ENCODE results near the gene RXFP4.

RXFP4 gene

GRCh38 chr1:155952505-155952890, 11.1 kb downstream of the RXFP4 start:
- Histone ChIP-seq H4K20me1 (peaks cover 98% of the 10 kb centered on the region), H3K36me3 (peaks cover 100% of the 10 kb centered on the region), H3K27ac (no peak overlapping the region), H3K9me3 (no peaks in the 10 kb centered on the region), H3K4me1 (peaks cover 27% of the 10 kb centered on the region), H3K9ac (no peak overlapping the region), H3K4me2 (no peak overlapping the region), H3K27me3 (no peaks in the 10 kb centered on the region), H3K4me3 (no peak overlapping the region)
- TF ChIP-seq Cebpa-rat (IDR thresholded peaks at IDR 0.05) = no peak

- Histone ChIP-seq H3K27me3 (no peaks in the 10 kb centered on the region), H3K9ac (no peak overlapping the region), H3K36me3 (peaks cover 100% of the 10 kb centered on the region), H3K4me1 (peaks cover 17% of the 10 kb centered on the region), H3K4me2 (no peak overlapping the region), H3K4me3 (no peak overlapping the region), H4K20me1 (peaks cover 98% of the 10 kb centered on the region), H3K27ac (no peak overlapping the region), H3K9me3 (no peaks in the 10 kb centered on the region)
- TF ChIP-seq Cebpa-rat (IDR thresholded peaks at IDR 0.05) = no peak
These were observed 13.2 kb downstream of the RXFP4 start for GRCh38 chr1:155954645-155955044.

GRCh38 chr1:155957411-155957915, 16.0 kb downstream of the RXFP4 start:
- no peaks in the 10 kb centered on the region for H3K27me3 ChIP-seq
- peaks cover 38% of the 10 kb centered on the region for H3K4me1 ChIP-seq
- H4K20me1 ChIP-seq = peaks cover 98% of the 10 kb centered on the region
- no peak overlapping the region for H3K27ac ChIP-seq
- no peak for TF ChIP-seq Cebpa-rat (IDR thresholded peaks at IDR 0.05)
- no peak overlapping the region for H3K9ac ChIP-seq
- H3K4me3 ChIP-seq = no peak overlapping the region
- H3K9me3 ChIP-seq = no peaks in the 10 kb centered on the region
- H3K4me2 ChIP-seq = no peak overlapping the region
- peaks cover 100% of the 10 kb centered on the region for H3K36me3 ChIP-seq

GRCh38 chr1:155960081-155960745, 18.8 kb downstream of the RXFP4 start:
- Histone ChIP-seq H3K27ac (peak overlapping the region; percentile 72), H3K4me2 (peak overlapping the region; percentile 96), H3K36me3 (peaks cover 99% of the 10 kb centered on the region), H3K27me3 (no peaks in the 10 kb centered on the region), H4K20me1 (peaks cover 99% of the 10 kb centered on the region), H3K4me1 (peaks cover 64% of the 10 kb centered on the region), H3K9ac (peak overlapping the region; percentile 68), H3K4me3 (peak overlapping the region; percentile 47), H3K9me3 (no peaks in the 10 kb centered on the region)
- TF ChIP-seq Cebpa-rat (IDR thresholded peaks at IDR 0.05) = no peak

- H3K9me3 ChIP-seq = no peaks in the 10 kb centered on the region
- H4K20me1 ChIP-seq = peaks cover 99% of the 10 kb centered on the region
- H3K4me1 ChIP-seq = peaks cover 82% of the 10 kb centered on the region
- peak overlapping the region; percentile 96 for H3K4me2 ChIP-seq
- peak overlapping the region; percentile 67 for H3K27ac ChIP-seq
- peaks cover 99% of the 10 kb centered on the region for H3K36me3 ChIP-seq
- H3K9ac ChIP-seq = peak overlapping the region; percentile 35; the same call in 1 of the 2 replicates
- no peak for TF ChIP-seq Cebpa-rat (IDR thresholded peaks at IDR 0.05)
- H3K27me3 ChIP-seq = no peaks in the 10 kb centered on the region
- H3K4me3 ChIP-seq = peak overlapping the region; percentile 27; the same call in 1 of the 2 replicates
These were observed 20.5 kb downstream of the RXFP4 start for GRCh38 chr1:155961937-155962336.

GRCh38 chr1:155962599-155963211, 21.3 kb downstream of the RXFP4 start:
- peak overlapping the region; percentile 96 for H3K4me2 ChIP-seq
- peak overlapping the region; percentile 64 for H3K9ac ChIP-seq
- H4K20me1 ChIP-seq = peaks cover 99% of the 10 kb centered on the region
- no peaks in the 10 kb centered on the region for H3K9me3 ChIP-seq
- TF ChIP-seq Cebpa-rat (IDR thresholded peaks at IDR 0.05) = no peak
- H3K36me3 ChIP-seq = peaks cover 99% of the 10 kb centered on the region
- peaks cover 89% of the 10 kb centered on the region for H3K4me1 ChIP-seq
- H3K27ac ChIP-seq = peak overlapping the region; percentile 67
- H3K27me3 ChIP-seq = no peaks in the 10 kb centered on the region
- H3K4me3 ChIP-seq = peak overlapping the region; percentile 25; the same call in 1 of the 2 replicates

- no peak overlapping the region for H3K4me3 ChIP-seq
- no peaks in the 10 kb centered on the region for H3K9me3 ChIP-seq
- peaks cover 99% of the 10 kb centered on the region for H3K4me1 ChIP-seq
- H3K27me3 ChIP-seq = no peaks in the 10 kb centered on the region
- no peak overlapping the region for H3K27ac ChIP-seq
- H3K9ac ChIP-seq = no peak overlapping the region
- H3K4me2 ChIP-seq = peak overlapping the region; percentile 100; the same call in 1 of the 2 replicates
- no peak for TF ChIP-seq Cebpa-rat (IDR thresholded peaks at IDR 0.05)
- peaks cover 99% of the 10 kb centered on the region for H3K36me3 ChIP-seq
- H4K20me1 ChIP-seq = peaks cover 99% of the 10 kb centered on the region
These were observed 22.8 kb downstream of the RXFP4 start for GRCh38 chr1:155964193-155964592.

GRCh38 chr1:155966135-155966534, 24.7 kb downstream of the RXFP4 start:
- H3K27ac ChIP-seq = peak overlapping the region; percentile 99
- no peaks in the 10 kb centered on the region for H3K9me3 ChIP-seq
- H4K20me1 ChIP-seq = peaks cover 99% of the 10 kb centered on the region
- H3K4me3 ChIP-seq = no peak overlapping the region
- H3K9ac ChIP-seq = peak overlapping the region; percentile 72; the same call in 1 of the 2 replicates
- H3K4me2 ChIP-seq = peak overlapping the region; percentile 100
- H3K4me1 ChIP-seq = peaks cover 99% of the 10 kb centered on the region
- H3K27me3 ChIP-seq = no peaks in the 10 kb centered on the region
- H3K36me3 ChIP-seq = peaks cover 92% of the 10 kb centered on the region
- no peak for TF ChIP-seq Cebpa-rat (IDR thresholded peaks at IDR 0.05)

- no peak for TF ChIP-seq Cebpa-rat (IDR thresholded peaks at IDR 0.05)
- peaks cover 99% of the 10 kb centered on the region for H4K20me1 ChIP-seq
- peaks cover 99% of the 10 kb centered on the region for H3K4me1 ChIP-seq
- H3K36me3 ChIP-seq = peaks cover 86% of the 10 kb centered on the region
- H3K27ac ChIP-seq = peak overlapping the region; percentile 99
- peak overlapping the region; percentile 100 for H3K4me2 ChIP-seq
- no peaks in the 10 kb centered on the region for H3K9me3 ChIP-seq
- no peaks in the 10 kb centered on the region for H3K27me3 ChIP-seq
- peak overlapping the region; percentile 72 for H3K9ac ChIP-seq
- H3K4me3 ChIP-seq = peak overlapping the region; percentile 51
These were observed 25.3 kb downstream of the RXFP4 start for GRCh38 chr1:155966750-155967149.

Measured in BLaER1 (cell line).